HG03159 (cell line): ENCODE results near the gene OR5AP2.
"Not testable (repeated sequence)": the region's sequence is repeated elsewhere in the genome, so short reads cannot be mapped to it uniquely, and the experiment has no call there.

Experiments used
- ATAC-seq: cut with Tn5 transposase; IDR thresholded peaks from one replicate; pipeline ENCODE4 v1.9.1; 2021; ENCODE audit warnings: mild to moderate bottlenecking, moderate library complexity; ENCODE audit not compliant: unreplicated experiment

Gene OR5AP2

DNA sequence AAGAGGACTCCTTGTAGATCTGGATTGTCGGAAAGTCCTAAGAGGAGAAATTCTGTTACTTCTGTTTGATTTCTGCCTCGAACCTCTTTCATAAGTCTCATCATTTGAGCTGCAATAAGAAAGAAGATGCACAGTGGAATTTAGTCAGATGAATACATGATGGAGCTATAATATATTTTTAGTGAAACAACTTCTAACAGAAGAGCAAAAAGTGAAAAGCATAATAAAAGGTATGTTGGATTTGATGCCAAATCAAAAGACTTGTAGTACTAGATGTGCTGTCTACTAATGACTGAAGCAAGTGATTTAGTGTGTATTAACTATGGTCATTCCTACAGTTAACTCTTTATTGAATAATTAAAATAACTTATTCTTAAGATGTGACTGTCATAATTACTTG is at the start of gene OR5AP2:
Gene OR5AP2 (minus strand): TSS at position 101 of the 400 bp plus-strand sequence. CDS start 0 bp downstream, at position 101.
- no peak for ATAC-seq

DNA sequence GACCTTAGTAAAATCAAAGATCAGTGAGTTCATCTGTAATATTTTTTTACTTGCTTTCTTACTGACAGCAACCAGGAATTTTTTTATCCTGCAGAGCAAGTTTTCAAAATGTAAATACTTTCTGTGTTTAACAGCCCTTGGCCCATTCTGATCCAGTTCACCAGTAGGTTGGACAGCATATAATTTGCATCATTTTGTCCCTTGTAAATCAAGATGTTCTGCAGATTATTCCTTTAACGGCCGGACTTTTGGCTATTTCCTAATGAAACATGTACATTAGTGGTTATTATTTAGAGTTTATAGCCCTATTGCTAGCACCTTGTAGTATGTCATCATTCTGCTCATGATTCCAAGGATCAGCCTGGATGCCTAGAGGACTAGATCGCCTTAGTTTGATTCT is 48.9 kb upstream of the OR5AP2 start:
- not testable (repeated sequence) for ATAC-seq

DNA sequence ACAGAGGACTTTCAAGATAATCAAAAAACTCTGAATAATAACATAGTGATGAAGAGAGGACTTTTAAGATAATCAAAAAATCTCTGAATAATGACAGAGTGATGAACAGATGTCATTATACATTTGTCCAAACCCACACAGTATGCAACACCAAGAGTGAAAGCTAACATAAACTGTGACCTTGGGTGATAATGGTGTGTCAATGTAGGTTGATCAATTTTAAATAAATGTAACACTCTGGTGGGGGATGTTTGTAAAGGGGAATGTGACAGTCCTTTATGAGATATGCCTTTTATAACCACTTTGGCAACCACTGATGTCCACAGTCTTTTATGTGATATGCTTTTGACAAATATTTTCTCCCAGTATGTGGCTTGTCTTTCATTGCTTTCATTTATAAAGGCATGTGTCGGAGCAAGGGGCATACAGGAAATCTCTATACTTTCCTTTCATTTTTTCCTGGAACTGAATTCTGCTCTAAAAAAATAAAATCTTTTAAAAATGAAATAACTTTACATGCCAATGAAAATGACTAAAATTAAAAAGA is 46.4 kb upstream of the OR5AP2 start:
- no peak for ATAC-seq

DNA sequence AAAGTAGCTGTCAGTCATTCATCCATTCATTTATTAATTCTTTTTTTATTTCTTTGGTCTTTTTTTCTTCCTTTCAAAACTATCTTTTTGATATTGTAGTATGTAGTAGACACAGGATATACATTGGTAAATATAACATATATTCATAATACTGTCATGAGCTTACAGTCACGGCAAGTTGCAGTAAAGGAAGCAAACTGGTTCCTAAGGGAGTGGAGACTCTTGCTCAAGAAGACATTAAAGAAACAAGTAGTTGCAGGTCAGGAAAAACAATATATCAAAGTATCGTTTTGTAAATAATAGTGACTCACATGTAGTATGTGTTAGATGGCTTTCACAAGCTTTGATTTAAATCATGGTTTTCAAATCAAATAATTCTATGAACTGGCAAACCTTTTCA is 28.7 kb upstream of the OR5AP2 start:
- no peak for ATAC-seq

DNA sequence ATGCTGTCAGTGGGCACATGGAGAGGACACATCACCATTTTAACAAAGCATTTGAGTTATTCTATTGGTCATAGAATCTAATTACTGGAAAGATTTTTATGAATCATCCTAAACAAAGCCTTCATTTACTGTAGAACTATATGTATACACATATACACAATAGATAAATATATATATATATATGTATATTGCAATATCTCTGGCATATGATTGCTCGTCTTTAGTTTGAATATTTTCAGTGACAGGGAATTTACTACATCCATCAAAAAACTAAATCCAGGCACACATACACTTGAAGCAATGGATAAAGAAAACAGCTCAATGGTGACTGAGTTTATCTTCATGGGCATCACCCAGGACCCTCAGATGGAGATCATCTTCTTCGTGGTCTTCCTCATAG is 21.1 kb upstream of the OR5AP2 start, which contains the start of gene OR5AR1:
Gene OR5AR1 (plus strand): TSS at position 301 of the 400 bp plus-strand sequence. CDS start 0 bp downstream, at position 301.
- no peak for ATAC-seq

DNA sequence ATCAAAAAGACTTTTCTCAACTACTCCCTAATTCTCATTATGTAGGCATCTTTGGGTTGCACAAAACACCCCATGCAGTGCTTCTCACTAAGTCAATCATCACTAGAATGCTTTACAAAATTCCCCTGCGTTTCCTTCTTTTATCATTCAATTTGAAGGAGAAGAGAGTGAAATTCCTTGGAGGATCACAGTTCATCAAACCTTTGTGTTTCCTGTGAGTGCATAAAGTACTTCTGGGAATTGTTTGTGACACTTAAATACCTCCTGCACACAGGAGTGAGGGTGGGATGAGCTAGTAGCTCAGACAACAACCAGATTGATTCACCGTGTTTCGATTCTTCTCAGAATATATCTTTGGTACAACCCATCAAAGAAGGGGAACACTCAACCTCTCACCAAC is 17.5 kb upstream of the OR5AP2 start:
- ATAC-seq, result no peak

DNA sequence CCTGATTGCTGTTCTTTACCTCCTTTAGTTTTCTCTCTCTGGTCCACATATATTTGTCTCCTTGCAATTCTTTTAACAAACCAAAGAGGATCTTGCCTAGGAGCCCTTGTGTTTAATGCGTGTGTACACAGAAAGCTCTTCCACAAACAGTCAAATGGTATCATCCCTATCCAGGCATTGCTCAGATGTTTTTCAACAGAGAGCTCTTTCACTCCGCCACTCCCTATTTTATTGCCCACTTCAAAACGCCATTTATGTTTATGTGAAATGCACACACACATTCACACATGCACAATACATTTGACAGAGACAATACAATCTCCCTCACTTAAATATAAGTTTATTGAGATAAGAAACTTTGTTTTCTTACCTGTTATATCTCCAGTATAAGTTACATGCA is 4.7 kb downstream of the OR5AP2 start:
- ATAC-seq, result no peak

DNA sequence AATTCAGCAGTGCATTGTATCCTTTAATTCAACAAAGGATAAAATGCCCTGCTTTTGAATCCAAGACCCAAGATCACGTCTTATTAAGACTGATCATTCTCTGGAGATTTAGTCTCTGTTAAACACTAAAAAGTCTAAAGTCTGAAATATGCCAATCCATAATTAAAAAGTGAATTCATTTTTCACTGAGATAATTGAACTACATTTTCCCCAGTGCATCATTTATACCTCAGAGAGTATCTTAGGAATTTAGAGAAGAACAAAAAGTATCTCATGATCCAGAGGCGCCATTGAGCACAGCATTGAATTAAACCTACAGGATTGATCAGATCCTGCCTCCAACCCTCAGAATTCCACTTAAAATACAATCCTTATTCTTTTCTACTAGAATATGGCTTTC is 5.4 kb downstream of the OR5AP2 start:
- ATAC-seq, result no peak

DNA sequence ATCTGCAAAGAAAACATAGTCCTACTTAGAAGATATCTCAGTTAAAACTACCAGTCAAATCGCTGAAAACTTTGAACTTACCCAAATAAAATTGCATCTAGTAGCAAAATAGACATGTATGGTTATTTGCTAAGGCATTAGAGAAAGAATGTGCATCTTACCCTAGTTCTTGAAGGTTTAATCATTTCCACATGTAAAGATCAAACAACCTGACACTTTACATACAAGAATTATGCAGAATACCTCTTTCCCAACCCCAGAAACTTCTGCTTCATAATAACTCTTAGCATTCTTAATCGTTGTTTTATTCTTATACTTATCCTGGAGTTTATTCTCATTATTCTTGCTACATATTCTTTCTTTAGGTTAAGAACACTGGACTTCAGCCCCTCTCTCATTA is 9.9 kb downstream of the OR5AP2 start:
- ATAC-seq, result no peak

DNA sequence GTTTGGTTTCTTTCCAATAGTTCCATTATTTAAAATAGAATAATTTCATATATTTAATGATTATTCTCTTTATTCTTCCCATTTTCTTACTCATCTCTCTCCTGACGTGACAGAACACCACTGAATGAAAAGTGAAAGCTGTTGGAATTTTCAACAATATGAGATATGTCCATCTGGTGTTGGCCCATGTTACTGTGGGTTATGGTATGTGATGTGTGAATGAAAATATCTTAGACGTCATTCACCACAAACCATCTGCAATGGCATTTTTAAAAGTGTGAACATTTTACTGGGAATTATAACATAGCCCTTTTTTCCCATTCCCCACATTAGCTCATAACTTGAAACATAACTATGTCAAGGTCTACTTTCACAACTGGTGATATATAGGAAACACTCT is 16.3 kb downstream of the OR5AP2 start:
- ATAC-seq, result no peak

DNA sequence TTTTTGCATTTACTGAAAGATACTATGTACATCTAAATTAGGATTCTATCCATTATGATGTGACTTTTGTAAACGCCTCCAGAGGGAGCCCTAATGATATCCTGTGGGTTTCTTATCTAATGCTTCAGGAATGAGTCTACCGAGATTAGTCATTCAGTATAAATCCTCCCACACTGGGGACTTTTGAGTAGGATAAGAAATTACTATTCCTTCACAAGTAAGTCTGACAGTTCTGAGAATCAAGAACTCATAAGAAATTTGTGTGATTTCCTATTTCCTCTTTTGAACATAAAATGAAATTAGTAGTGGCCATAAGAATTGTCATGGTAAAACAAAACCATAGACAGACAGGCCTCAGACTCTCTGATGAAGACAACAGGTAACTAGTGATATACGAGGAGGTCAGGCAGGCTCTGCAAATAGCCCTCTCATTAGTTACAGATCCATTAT is 17.6 kb downstream of the OR5AP2 start:
- ATAC-seq, result no peak

DNA sequence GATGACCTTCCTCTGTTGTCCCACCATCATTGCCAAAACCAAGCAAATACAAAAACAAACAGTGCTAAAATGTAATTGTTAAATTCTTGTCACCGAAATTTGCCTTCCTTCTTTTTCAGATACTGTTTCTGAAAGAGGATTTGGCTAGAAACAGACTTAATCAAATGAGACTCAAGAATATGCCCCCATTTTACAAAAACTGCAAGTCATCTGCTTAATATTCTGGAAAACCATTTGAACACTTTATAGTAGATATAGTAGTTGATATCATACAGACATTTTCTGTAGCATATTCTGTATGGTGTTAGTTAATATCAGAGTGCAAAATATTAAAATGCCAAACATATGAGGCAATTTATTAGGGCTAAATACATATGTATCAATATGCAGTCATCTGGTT is 31.1 kb downstream of the OR5AP2 start:
- ATAC-seq, result no peak

DNA sequence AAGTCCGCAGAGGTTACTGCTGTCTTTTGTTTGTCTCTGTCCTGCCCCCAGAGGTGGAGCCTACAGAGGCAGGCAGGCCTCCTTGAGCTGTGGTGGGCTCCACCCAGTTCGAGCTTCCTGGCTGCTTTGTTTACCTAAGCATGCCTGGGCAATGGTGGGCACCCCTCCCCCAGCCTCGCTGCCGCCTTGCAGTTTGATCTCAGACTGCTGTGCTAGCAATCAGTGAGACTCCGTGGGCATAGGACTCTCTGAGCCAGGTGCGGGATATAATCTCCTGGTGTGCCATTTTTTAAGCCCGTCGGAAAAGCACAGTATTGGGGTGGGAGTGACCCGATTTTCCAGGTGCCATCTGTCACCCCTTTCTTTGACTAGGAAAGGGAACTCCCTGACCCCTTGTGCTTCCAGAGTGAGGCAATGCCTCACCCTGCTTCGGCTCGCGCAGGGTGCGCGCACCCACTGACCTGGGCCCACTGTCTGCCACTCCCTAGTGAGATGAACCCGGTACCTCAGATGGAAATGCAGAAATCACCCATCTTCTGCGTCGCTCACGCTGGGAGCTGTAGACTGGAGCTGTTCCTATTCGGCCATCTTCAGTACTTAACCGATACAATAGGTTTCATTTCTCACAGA is 50.0 kb downstream of the OR5AP2 start:
- not testable (repeated sequence) for ATAC-seq
